Endothelial cell of umbilical vein (primary cell): ENCODE data around the gene BTC. TPM values are rescaled to one million over a fixed set of nuclear protein-coding genes. Genes with fewer than 3 reads are reported as not detected.

Source experiments
- BruUV-seq: library from RNA; stranded (reverse); fragments of 400-500 nt; replicated peaks from 2 replicates; lab custom pipeline; 2021; lab: Mats Ljungman, UMichigan
- CTCF ChIA-PET: fragments of 300-600, 350-600 bp; sonication (Branson Sonifier 250); formaldehyde crosslinking; loops from one replicate; lab custom pipeline; 2021; ENCODE audit warnings: antibody characterized with exemption, inconsistent platforms; lab: Charles Lee
- POLR2A ChIA-PET: fragments of 300-600, 350-600 bp; sonication (Branson Sonifier 250); formaldehyde crosslinking; loops from one replicate; lab custom pipeline; 2021; ENCODE audit warnings: antibody characterized with exemption, inconsistent platforms; lab: Charles Lee
- DNase-seq: peaks from one replicate; pipeline ENCODE4 v3.0.0-alpha.2; 2011; ENCODE audit warnings: low read depth, low spot score
- FAIRE-seq: peaks from 2 replicates; lab custom pipeline; 2011; peaks lifted over from hg19 to GRCh38; lab: Jason Lieb, UNC
- H2AFZ ChIP-seq: 2 replicates; pipeline ENCODE4 v1.6.0; 2012; ENCODE audit warnings: low read depth, low read length, control low read depth, inconsistent platforms
- H3K27ac ChIP-seq: 2 replicates; pipeline ENCODE4 v1.5.1; 2011; ENCODE audit warnings: low read depth, mild to moderate bottlenecking, control low read depth, low read length, moderate library complexity; ENCODE audit not compliant: insufficient read depth
- H3K27me3 ChIP-seq, 2 experiments: 2 replicates each; pipeline versions ENCODE4 v1.6.0 to v1.6.1; 2011; ENCODE audit warnings: low read length in 2 of 2, mixed read lengths in 1 of 2; ENCODE audit not compliant: control insufficient read depth in 2 of 2, insufficient read depth in 2 of 2
- H3K36me3 ChIP-seq, 2 experiments: 2 replicates in 1 of 2; 3 replicates in 1 of 2; pipeline ENCODE4 v1.5.1; 2011; ENCODE audit warnings: low read length in 2 of 2, mild to moderate bottlenecking in 1 of 2, moderate library complexity in 1 of 2; ENCODE audit not compliant: control insufficient read depth in 2 of 2, insufficient read depth in 2 of 2; ENCODE audit errors: extremely low read depth in 1 of 2
- H3K4me1 ChIP-seq: 3 replicates; pipeline ENCODE4 v1.5.1; 2011; ENCODE audit warnings: mild to moderate bottlenecking, low read length; ENCODE audit not compliant: control insufficient read depth, insufficient read depth; ENCODE audit errors: extremely low read depth
- H3K4me2 ChIP-seq: 2 replicates; pipeline ENCODE4 v1.6.1; 2011; ENCODE audit warnings: low read length, control low read depth, mixed read lengths; ENCODE audit not compliant: insufficient read depth
- H3K4me3 ChIP-seq, 3 experiments: fragments of 200-600 bp in 1 of 3; sonication (generic), shearing (Covaris generic) in 1 of 3; replicated peaks in 1 of 3; 2 replicates each; pipeline ENCODE4 v1.5.1; 2011 to 2016; ENCODE audit warnings: control low read depth in 3 of 3, low read length in 3 of 3, mild to moderate bottlenecking in 2 of 3, inconsistent platforms in 1 of 3, low read depth in 1 of 3, moderate library complexity in 1 of 3; ENCODE audit not compliant: insufficient read depth in 1 of 3
- H3K79me2 ChIP-seq: 2 replicates; pipeline ENCODE4 v1.6.0; 2012; ENCODE audit warnings: low read length, inconsistent platforms; ENCODE audit not compliant: control insufficient read depth, insufficient read depth
- H3K9ac ChIP-seq: replicated peaks from 2 replicates; pipeline ENCODE3; 2011; ENCODE audit warnings: low read length, control low read depth; ENCODE audit not compliant: insufficient read depth; ENCODE audit errors: extremely low read depth
- H3K9me1 ChIP-seq: replicated peaks from 3 replicates; pipeline ENCODE4 v1.6.0; 2011; ENCODE audit warnings: mild to moderate bottlenecking, low read length; ENCODE audit not compliant: control insufficient read depth, insufficient read depth; ENCODE audit errors: extremely low read depth
- H3K9me3 ChIP-seq: replicated peaks from 2 replicates; pipeline ENCODE4 v1.5.1; 2012; ENCODE audit warnings: low read length, inconsistent platforms; ENCODE audit not compliant: control insufficient read depth, insufficient read depth
- H4K20me1 ChIP-seq: replicated peaks from 2 replicates; pipeline ENCODE3; 2011; ENCODE audit warnings: mild to moderate bottlenecking, low read length; ENCODE audit not compliant: control insufficient read depth, insufficient read depth; ENCODE audit errors: extremely low read depth
- EZH2 ChIP-seq: IDR thresholded peaks from 2 replicates; pipeline ENCODE4 v1.6.1; 2012; ENCODE audit warnings: borderline replicate concordance, low read depth, mild to moderate bottlenecking, moderate library complexity, low read length, inconsistent platforms; ENCODE audit not compliant: severe bottlenecking
- FOS ChIP-seq: IDR thresholded peaks from 2 replicates; pipeline ENCODE4 v1.6.1; 2011; ENCODE audit warnings: mild to moderate bottlenecking, low read length, moderate library complexity, borderline replicate concordance; ENCODE audit not compliant: insufficient read depth
- GATA2 ChIP-seq: IDR thresholded peaks from 2 replicates; pipeline ENCODE4 v1.7.0; 2011; ENCODE audit warnings: low read depth, mild to moderate bottlenecking, moderate library complexity, mixed read lengths, low read length; ENCODE audit not compliant: insufficient read length, insufficient read depth
- JUN ChIP-seq: IDR thresholded peaks from 2 replicates; pipeline ENCODE4 v1.6.1; 2011; ENCODE audit warnings: borderline replicate concordance, low read depth; ENCODE audit not compliant: insufficient read length, insufficient read depth
- MYC ChIP-seq: IDR thresholded peaks from one replicate; pipeline ENCODE4 v1.6.1; 2011; ENCODE audit warnings: mild to moderate bottlenecking, low read depth, low read length
- POLR2A ChIP-seq: IDR thresholded peaks from 2 replicates; pipeline ENCODE4 v1.6.1; 2012; ENCODE audit warnings: low read depth, mild to moderate bottlenecking, control low read depth, low read length
- POLR2AphosphoS5 ChIP-seq: IDR thresholded peaks from 2 replicates; pipeline ENCODE4 v1.6.1; 2012; ENCODE audit warnings: low read depth, mild to moderate bottlenecking, control low read depth, low read length, moderate library complexity; ENCODE audit not compliant: insufficient read depth
- dilution Hi-C: fragments of 300-500 bp; cut with MboI; formaldehyde crosslinking; loops from one replicate; pipeline ENCODE4 v1.15.0; 2019; ENCODE audit warnings: low sequenced_read_pairs; ENCODE audit not compliant: extremely low pct_ligation_motif_present
- intact Hi-C: fragments of 100-400 bp; cut with micrococcal nuclease; formaldehyde crosslinking; loops from one replicate; pipeline ENCODE4 v1.10.0; 2022
- polyA plus RNA-seq, 4 experiments: library from polyadenylated mRNA; depleted of rRNA in 3 of 4; stranded (reverse) in 3 of 4; unstranded in 1 of 4; fragments of >200 nt; gene quantifications; 2 replicates each; pipeline versions ENCODE4 v1.2.1 to v1.2.3, GENCODE V29; 2011 to 2012; ENCODE audit warnings: missing spikeins in 1 of 4
- total RNA-seq: library from RNA; stranded (reverse); gene quantifications from 2 replicates; pipeline ENCODE4 v1.2.3, GENCODE V29; 2021
- TF ChIP-seq, protein P1 (sequence below): IDR thresholded peaks from 2 replicates; pipeline ENCODE4 v1.6.1; 2011; ENCODE audit not compliant: insufficient read depth, insufficient read length
- TF ChIP-seq, protein P2 (sequence below), 2 donors: IDR thresholded peaks; 1 replicate in 1 of 2; 2 replicates in 1 of 2; pipeline ENCODE4 v1.5.1; 2011; ENCODE audit warnings: low read length in 2 of 2, mild to moderate bottlenecking in 2 of 2, moderate library complexity in 2 of 2, control low read depth in 1 of 2, inconsistent platforms in 1 of 2, low read depth in 1 of 2; ENCODE audit not compliant: insufficient read depth in 1 of 2; ENCODE audit errors: extremely low read depth in 1 of 2

The BTC gene
- total and polyA plus RNA-seq, 2 donors (not counting 3 experiments of a cell fraction or from before 2014, with no cell fraction given) = 0.04 TPM; not detected in 1

DNA sequence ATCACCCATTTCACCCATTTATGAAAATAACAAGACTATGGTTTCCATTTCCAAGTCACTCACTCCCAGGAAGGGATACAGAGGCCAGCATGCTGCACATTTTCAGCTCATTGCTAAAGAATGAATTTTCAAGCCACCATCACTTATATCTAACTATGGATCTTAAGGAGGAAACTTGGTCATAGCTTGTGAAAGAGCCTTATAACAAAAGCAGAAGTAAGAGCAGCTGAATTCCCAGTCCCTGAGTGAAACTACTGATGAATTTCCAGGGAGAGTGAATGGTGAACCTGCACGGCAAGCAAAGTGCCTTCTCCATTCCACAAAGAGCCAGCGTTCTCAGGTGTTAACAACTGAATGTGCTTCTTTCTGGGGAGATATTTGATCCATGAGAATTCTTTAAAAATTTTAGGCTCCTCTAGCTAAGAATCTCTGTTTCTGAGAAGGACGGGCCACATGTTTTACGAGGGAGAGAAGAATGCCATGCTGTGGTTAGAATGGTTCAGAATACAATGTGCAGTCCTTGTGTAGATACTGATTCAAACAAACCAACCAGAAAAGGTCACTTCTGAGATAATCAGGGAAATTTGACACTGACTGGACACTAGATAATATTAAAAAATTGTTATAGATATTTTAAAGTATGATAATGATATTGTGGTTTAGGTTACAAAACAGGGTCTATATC lies 24.0 kb downstream of the BTC start:
- Histone ChIP-seq H3K27me3 (no peaks in the 10 kb centered on the region), H3K9ac (no peak overlapping the region), H3K4me1 (peaks cover 15% of the 10 kb centered on the region), H3K36me3 (no peaks in the 10 kb centered on the region), H4K20me1 (no peaks in the 10 kb centered on the region), H3K27ac (no peak overlapping the region), H2AFZ (no peak overlapping the region), H3K9me1 (no peaks in the 10 kb centered on the region), H3K79me2 (no peaks in the 10 kb centered on the region), H3K9me3 (no peaks in the 10 kb centered on the region), H3K4me3 (no peak overlapping the region), H3K4me2 (no peak overlapping the region)
- ChIA-PET POLR2A (no interaction called here), CTCF (interaction anchor here (0.8 kb wide), 1 partner anchor 10 kb away, joined by 3 read pairs; no protein-coding TSS in a partner anchor)
- no peak for TF ChIP-seq POLR2AphosphoS5
- no peak for TF ChIP-seq POLR2A
- TF ChIP-seq EZH2 = no peak
- TF ChIP-seq, protein P1, sequence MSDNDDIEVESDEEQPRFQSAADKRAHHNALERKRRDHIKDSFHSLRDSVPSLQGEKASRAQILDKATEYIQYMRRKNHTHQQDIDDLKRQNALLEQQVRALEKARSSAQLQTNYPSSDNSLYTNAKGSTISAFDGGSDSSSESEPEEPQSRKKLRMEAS = no peak
- TF ChIP-seq MYC = no peak
- TF ChIP-seq, protein P2, sequence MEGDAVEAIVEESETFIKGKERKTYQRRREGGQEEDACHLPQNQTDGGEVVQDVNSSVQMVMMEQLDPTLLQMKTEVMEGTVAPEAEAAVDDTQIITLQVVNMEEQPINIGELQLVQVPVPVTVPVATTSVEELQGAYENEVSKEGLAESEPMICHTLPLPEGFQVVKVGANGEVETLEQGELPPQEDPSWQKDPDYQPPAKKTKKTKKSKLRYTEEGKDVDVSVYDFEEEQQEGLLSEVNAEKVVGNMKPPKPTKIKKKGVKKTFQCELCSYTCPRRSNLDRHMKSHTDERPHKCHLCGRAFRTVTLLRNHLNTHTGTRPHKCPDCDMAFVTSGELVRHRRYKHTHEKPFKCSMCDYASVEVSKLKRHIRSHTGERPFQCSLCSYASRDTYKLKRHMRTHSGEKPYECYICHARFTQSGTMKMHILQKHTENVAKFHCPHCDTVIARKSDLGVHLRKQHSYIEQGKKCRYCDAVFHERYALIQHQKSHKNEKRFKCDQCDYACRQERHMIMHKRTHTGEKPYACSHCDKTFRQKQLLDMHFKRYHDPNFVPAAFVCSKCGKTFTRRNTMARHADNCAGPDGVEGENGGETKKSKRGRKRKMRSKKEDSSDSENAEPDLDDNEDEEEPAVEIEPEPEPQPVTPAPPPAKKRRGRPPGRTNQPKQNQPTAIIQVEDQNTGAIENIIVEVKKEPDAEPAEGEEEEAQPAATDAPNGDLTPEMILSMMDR (IDR thresholded peaks at IDR 0.05; ENCODE audit: extremely low read depth in 1 of 2, insufficient read depth in 1 of 2, low read depth in 1 of 2, low read length in 2 of 2) = no peak
- TF ChIP-seq GATA2 = no peak
- no peak for TF ChIP-seq JUN
- no peak for TF ChIP-seq FOS
- FAIRE-seq (no peak), DNase-seq (no peak)
- dilution Hi-C loops = no loop called here
- intact Hi-C loops = no loop called here
- BruUV-seq = no TSS peak
